ENCODE measurements around the gene RAB21. TPM values are rescaled to one million over a fixed set of nuclear protein-coding genes. Genes with fewer than 3 reads are reported as not detected.
A peak's percentile ranks its signal among the peaks of the same experiment; 100 is the strongest.

Gene RAB21, protein sequence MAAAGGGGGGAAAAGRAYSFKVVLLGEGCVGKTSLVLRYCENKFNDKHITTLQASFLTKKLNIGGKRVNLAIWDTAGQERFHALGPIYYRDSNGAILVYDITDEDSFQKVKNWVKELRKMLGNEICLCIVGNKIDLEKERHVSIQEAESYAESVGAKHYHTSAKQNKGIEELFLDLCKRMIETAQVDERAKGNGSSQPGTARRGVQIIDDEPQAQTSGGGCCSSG
- total RNA-seq = 10 to 100 TPM; 63.8 to 66.3 TPM

DNA sequence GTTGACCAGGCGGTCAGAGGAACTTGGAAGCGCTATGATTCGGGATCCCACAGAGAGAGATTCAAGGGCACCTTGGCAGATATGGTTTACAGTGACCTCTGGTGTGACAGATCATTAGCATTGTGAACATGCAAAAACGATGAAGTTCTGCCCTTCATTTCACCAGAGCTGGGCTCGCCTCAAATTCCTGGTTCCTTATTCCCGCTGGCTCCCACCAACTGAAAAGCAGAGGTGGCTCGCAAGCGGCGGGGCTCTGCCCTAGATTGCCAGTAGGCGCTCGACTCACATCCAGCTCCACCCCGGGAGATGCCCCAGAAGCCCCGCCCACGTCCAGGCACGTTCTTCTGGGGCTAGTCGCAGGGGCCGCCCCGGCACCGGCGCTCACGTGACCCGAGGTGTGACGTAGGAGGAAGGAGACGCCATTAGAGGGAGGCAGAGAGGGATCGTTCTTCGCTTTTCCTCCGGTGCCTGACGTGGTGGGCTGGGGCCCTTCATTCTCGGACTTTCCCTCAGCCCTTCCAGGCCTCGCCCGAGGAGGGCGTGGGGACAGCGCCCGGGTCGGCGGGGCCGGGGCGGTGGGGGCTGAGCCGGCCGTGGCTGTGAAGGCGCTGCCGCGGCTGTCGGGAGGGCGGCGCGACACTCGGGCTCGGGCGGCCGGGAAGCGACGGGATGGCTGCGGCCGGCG lies at the start of gene RAB21:
TSS of gene RAB21 (plus strand) at position 403 of the 685 bp plus-strand sequence. CDS start at position 670, 267 bp downstream.
- H3K27ac Mint-ChIP-seq = peak within 1 kb of the TSS; percentile 94
- H3K4me3 Mint-ChIP-seq = peak within 1 kb of the TSS; percentile 93
- POLR2A ChIA-PET = interaction anchor here (0.6 to 5.7 kb wide), 5 partner anchors 69 to 91 kb away, joined by 3 to 36 read pairs (median 4); partner anchors contain the start of genes TBC1D15, THAP2, TMEM19 and ZFC3H1
- H3K36me3 Mint-ChIP-seq = peaks cover 33% of the 10 kb centered on the region
- peak; percentile 95 for ATAC-seq (ENCODE audit: low read depth)
- peaks cover 22% of the 10 kb centered on the region for H3K27me3 Mint-ChIP-seq
- peaks cover 22% of the 10 kb centered on the region for H3K4me1 Mint-ChIP-seq
- peaks cover 10% of the 10 kb centered on the region for H3K9me3 Mint-ChIP-seq
- peak; percentile 98 for DNase-seq

GRCh38 chr12:71704920-71705319 lies 49.7 kb upstream of the RAB21 start:
- Mint-ChIP-seq H3K4me3 (no peak overlapping the region), H3K27me3 (no peaks in the 10 kb centered on the region), H3K27ac (no peak overlapping the region), H3K4me1 (peaks cover 6% of the 10 kb centered on the region), H3K36me3 (peaks cover 19% of the 10 kb centered on the region), H3K9me3 (no peaks in the 10 kb centered on the region)
- ATAC-seq (ENCODE audit: low read depth) (no peak), DNase-seq (no peak)
- POLR2A ChIA-PET = no interaction called here

DNA sequence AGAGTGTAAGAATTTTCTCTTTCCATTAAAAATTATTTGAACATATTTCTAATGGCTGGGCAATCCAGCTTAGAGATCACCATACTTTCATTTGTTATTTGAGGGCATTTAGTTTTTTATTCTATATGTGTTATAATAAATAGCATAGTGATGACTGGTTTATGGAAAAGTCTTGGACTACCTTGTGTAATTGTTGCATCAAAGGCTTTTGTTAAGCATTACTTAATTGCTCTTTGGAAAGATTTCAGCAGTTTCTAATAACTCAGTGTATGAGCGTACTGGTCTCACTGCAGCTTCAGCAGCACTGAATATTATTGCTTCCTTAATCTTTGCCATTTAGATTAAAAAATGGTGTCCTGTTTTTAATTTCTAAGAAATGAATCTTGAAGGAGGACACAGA lies 46.0 kb upstream of the RAB21 start:
- no peak for DNase-seq
- Mint-ChIP-seq H3K9me3 (peaks cover 11% of the 10 kb centered on the region), H3K27me3 (peaks cover 3% of the 10 kb centered on the region), H3K27ac (no peak overlapping the region), H3K36me3 (peaks cover 14% of the 10 kb centered on the region), H3K4me3 (no peak overlapping the region), H3K4me1 (peaks cover 6% of the 10 kb centered on the region)
- no peak for ATAC-seq (ENCODE audit: low read depth)
- POLR2A ChIA-PET = interaction anchor here (0.8 kb wide), 1 partner anchor 22 kb away, joined by 3 read pairs; the partner anchor contains the start of gene TMEM19

GRCh38 chr12:71710276-71711125 lies 44.2 kb upstream of the RAB21 start:
- H3K27ac Mint-ChIP-seq = no peak overlapping the region
- DNase-seq (no peak), ATAC-seq (ENCODE audit: low read depth) (no peak)
- H3K9me3 Mint-ChIP-seq = peaks cover 14% of the 10 kb centered on the region
- POLR2A ChIA-PET = no interaction called here
- H3K36me3 Mint-ChIP-seq = peaks cover 14% of the 10 kb centered on the region
- H3K4me3 Mint-ChIP-seq = no peak overlapping the region
- H3K27me3 Mint-ChIP-seq = peaks cover 10% of the 10 kb centered on the region
- peaks cover 6% of the 10 kb centered on the region for H3K4me1 Mint-ChIP-seq

GRCh38 chr12:71718611-71719010 lies 36.1 kb upstream of the RAB21 start:
- Mint-ChIP-seq H3K4me3 (no peak overlapping the region), H3K9me3 (peaks cover 7% of the 10 kb centered on the region), H3K27me3 (peaks cover 10% of the 10 kb centered on the region), H3K36me3 (no peaks in the 10 kb centered on the region), H3K4me1 (no peaks in the 10 kb centered on the region), H3K27ac (no peak overlapping the region)
- ATAC-seq (ENCODE audit: low read depth) (no peak), DNase-seq (no peak)
- POLR2A ChIA-PET = no interaction called here

DNA sequence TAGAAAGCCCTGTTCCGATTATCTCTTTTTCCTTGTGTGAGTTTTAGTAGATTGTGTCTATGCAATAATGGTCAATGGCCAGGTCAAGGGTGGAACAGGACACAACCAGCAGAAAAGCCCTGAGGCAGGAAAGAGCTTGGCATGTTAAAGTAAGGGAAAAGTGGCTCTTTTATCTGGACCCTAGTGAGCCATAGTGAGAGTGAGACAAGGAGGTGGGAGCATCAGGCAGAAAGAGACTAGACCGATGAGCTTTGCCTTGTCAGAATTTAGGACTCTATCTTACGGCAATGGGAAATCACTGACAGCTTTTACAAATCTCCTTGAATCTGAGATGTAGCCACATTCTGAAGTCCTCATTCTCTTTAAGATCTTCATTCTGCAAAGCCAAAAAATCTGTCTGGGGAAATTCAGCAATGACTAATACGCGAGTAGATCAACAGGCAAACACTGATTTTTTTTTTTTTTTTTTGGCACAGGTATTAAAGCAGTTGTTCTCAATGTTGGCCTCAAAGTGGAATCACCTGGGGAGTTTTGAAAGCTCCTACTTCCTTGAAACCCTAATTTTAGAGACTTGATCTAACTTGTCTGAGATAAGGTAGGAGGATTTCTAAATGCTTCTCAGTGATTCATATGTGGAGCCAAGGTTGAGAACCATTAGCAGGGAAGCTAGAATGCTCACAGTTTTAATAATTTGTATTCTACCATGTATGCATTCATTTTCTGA lies 34.9 kb upstream of the RAB21 start:
- H3K27me3 Mint-ChIP-seq = peaks cover 4% of the 10 kb centered on the region
- no peaks in the 10 kb centered on the region for H3K4me1 Mint-ChIP-seq
- H3K9me3 Mint-ChIP-seq = peaks cover 7% of the 10 kb centered on the region
- no peak overlapping the region for H3K27ac Mint-ChIP-seq
- no peak for ATAC-seq (ENCODE audit: low read depth)
- DNase-seq = no peak
- no peak overlapping the region for H3K4me3 Mint-ChIP-seq
- H3K36me3 Mint-ChIP-seq = no peaks in the 10 kb centered on the region
- POLR2A ChIA-PET = no interaction called here

DNA sequence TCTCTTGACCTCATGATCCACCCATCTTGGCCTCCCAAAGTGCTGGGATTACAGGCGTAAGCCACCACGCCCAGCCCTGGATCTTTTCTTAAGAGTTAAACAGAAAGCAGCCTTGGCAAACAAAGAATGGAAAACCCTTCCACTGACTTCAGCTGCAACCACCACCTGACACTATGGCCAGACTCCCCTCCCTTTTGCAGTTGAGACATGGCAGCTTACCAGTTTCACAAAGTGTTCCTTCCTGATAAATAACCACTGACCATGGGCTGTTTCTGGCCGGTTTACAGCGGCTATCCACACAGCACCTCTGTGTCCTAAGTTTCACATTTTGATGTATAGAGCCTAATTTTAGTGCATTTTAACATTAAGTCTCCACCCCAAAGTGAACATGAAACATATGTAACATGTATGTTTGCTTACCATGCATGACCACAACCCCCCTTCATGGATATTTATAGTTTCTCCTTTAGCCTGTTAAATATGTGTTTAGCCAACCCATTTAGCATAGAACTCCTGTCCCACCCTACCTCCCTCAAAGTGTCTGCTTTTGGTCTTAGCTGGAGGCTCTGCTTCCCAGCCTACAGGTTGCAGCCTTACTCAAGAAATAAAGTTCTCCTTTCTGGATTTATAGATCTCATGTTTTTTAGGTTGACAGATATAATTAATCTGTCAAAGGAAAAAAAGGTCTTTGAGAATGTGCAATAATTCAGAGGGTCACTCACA lies 32.7 kb upstream of the RAB21 start:
- DNase-seq = no peak
- H3K4me3 Mint-ChIP-seq = no peak overlapping the region
- POLR2A ChIA-PET = no interaction called here
- H3K36me3 Mint-ChIP-seq = no peaks in the 10 kb centered on the region
- no peaks in the 10 kb centered on the region for H3K9me3 Mint-ChIP-seq
- H3K27me3 Mint-ChIP-seq = peaks cover 4% of the 10 kb centered on the region
- H3K27ac Mint-ChIP-seq = no peak overlapping the region
- no peaks in the 10 kb centered on the region for H3K4me1 Mint-ChIP-seq
- no peak for ATAC-seq (ENCODE audit: low read depth)

GRCh38 chr12:71725011-71725410 lies 29.7 kb upstream of the RAB21 start:
- Mint-ChIP-seq H3K27ac (no peak overlapping the region), H3K4me1 (no peaks in the 10 kb centered on the region), H3K36me3 (no peaks in the 10 kb centered on the region), H3K9me3 (no peaks in the 10 kb centered on the region), H3K4me3 (no peak overlapping the region), H3K27me3 (peaks cover 4% of the 10 kb centered on the region)
- ATAC-seq (ENCODE audit: low read depth) (no peak), DNase-seq (no peak)
- POLR2A ChIA-PET = no interaction called here

DNA sequence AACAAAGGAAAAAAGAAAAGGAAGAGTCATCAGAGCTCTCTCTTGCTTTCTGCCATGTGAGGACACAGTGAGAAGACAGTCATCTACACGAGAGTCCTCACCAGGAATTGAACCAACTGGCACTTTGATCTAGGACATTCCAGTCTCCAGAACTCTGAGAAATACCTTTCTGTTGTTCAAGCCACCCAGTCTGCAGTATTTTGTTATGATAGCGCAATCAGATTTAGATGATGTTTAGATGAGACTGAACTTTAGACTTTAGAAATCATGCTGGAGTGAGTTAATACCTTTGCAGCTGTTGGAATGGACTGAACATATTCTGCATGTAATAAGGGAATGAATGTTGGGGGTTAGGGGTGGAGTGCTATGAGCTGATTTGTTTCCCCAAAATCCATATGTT lies 28.1 kb upstream of the RAB21 start:
- Mint-ChIP-seq H3K4me3 (no peak overlapping the region), H3K27me3 (peaks cover 4% of the 10 kb centered on the region), H3K4me1 (no peaks in the 10 kb centered on the region), H3K36me3 (no peaks in the 10 kb centered on the region), H3K27ac (no peak overlapping the region), H3K9me3 (no peaks in the 10 kb centered on the region)
- ATAC-seq (ENCODE audit: low read depth) (no peak), DNase-seq (no peak)
- POLR2A ChIA-PET = no interaction called here

- no peaks in the 10 kb centered on the region for H3K9me3 Mint-ChIP-seq
- H3K27me3 Mint-ChIP-seq = peaks cover 4% of the 10 kb centered on the region
- POLR2A ChIA-PET = no interaction called here
- ATAC-seq (ENCODE audit: low read depth) (no peak), DNase-seq (no peak)
- H3K36me3 Mint-ChIP-seq = no peaks in the 10 kb centered on the region
- H3K4me3 Mint-ChIP-seq = no peak overlapping the region
- H3K27ac Mint-ChIP-seq = no peak overlapping the region
- no peaks in the 10 kb centered on the region for H3K4me1 Mint-ChIP-seq
Observed at GRCh38 chr12:71727958-71728357, 26.7 kb upstream of the RAB21 start.

- Mint-ChIP-seq H3K4me3 (no peak overlapping the region), H3K4me1 (no peaks in the 10 kb centered on the region), H3K36me3 (no peaks in the 10 kb centered on the region), H3K27me3 (no peaks in the 10 kb centered on the region), H3K27ac (no peak overlapping the region), H3K9me3 (no peaks in the 10 kb centered on the region)
- POLR2A ChIA-PET = no interaction called here
- no peak for ATAC-seq (ENCODE audit: low read depth)
- DNase-seq = no peak
Observed at GRCh38 chr12:71730936-71731335, 23.7 kb upstream of the RAB21 start.

- Mint-ChIP-seq H3K4me3 (no peak overlapping the region), H3K27me3 (no peaks in the 10 kb centered on the region), H3K9me3 (no peaks in the 10 kb centered on the region), H3K27ac (no peak overlapping the region), H3K4me1 (no peaks in the 10 kb centered on the region), H3K36me3 (no peaks in the 10 kb centered on the region)
- ATAC-seq (ENCODE audit: low read depth) (no peak), DNase-seq (no peak)
- POLR2A ChIA-PET = no interaction called here
Observed at GRCh38 chr12:71731439-71732356, 23.0 kb upstream of the RAB21 start.

Measured in activated naive CD8-positive, alpha-beta T cell treated with anti-CD3 and anti-CD28 coated beads, Interleukin-2, amount 10 ng/mL, durations not matched to agents 7 days and 5 days (primary cell).